Left lung (tissue), 10 donors: ENCODE measurements around the gene CLEC4A. TPM values are rescaled to one million over a fixed set of nuclear protein-coding genes. Genes with fewer than 3 reads are reported as not detected.
A peak's percentile ranks its signal among the peaks of the same experiment; 100 is the strongest.
"Not testable (repeated sequence)": the region's sequence is repeated elsewhere in the genome, so short reads cannot be mapped to it uniquely, and the experiment has no call there.

ENCODE experiments used
- ATAC-seq: fragments of 200-7000 bp; cut with Tn5 transposase; one replicate; pipeline ENCODE4 v1.9.1; 2020; ENCODE audit warnings: moderate library complexity
- DNase-seq, 4 donors: peaks; one replicate each; pipeline ENCODE4 v3.0.0-alpha.2; 2013 to 2020
- H3K27ac ChIP-seq, 2 donors: fragments of 200-600 bp; sonication (generic) in 1 of 2; one replicate each; pipeline versions ENCODE4 v1.5.0 to v1.8.0; 2020 to 2021
- H3K27me3 ChIP-seq, 2 donors: fragments of 200-600 bp; sonication (generic) in 1 of 2; one replicate each; pipeline versions ENCODE4 v1.5.0 to v1.8.0; 2020 to 2021
- H3K36me3 ChIP-seq, 2 donors: fragments of 200-600 bp; sonication (generic) in 1 of 2; one replicate each; pipeline versions ENCODE4 v1.5.0 to v1.8.0; 2020 to 2021
- H3K4me1 ChIP-seq, 2 donors: fragments of 200-600 bp; one replicate each; pipeline ENCODE4 v1.8.0; 2021
- H3K4me3 ChIP-seq, 2 donors: fragments of 200-600 bp; sonication (generic) in 1 of 2; one replicate each; pipeline versions ENCODE4 v1.5.0 to v1.8.0; 2020 to 2021; ENCODE audit warnings: mild to moderate bottlenecking in 1 of 2
- H3K9me3 ChIP-seq, 2 donors: fragments of 200-600 bp; sonication (generic) in 1 of 2; one replicate each; pipeline versions ENCODE4 v1.5.0 to v1.8.0; 2020 to 2021
- intact Hi-C, 2 donors: fragments of 100-400 bp; cut with DNase I; formaldehyde crosslinking; loops; one replicate each; pipeline versions ENCODE4 v1.11.2 to v1.14.2; 2022
- polyA plus RNA-seq, 6 donors: library from polyadenylated mRNA; unstranded; fragments of 120-200 nt; gene quantifications; one replicate each; pipeline ENCODE4 v1.2.1, GENCODE V29; 2013; ENCODE audit not compliant: insufficient read length in 6 of 6
- total RNA-seq, 2 donors: library from RNA; stranded (reverse); fragmentation: NEBNext Ultra II Directional; extraction: Animal tissue kit (Norgen Biotek cat#: 25700); gene quantifications; one replicate each; pipeline ENCODE4 v1.2.1, GENCODE V29; 2021
- TF ChIP-seq, protein P1 (sequence below), 2 donors: fragments of 200-600 bp; sonication (generic) in 1 of 2; IDR thresholded peaks; one replicate each; pipeline versions ENCODE4 v1.5.0 to v1.8.0; 2021; ENCODE audit warnings: antibody characterized with exemption in 2 of 2
- donor health status: DM: no; HTN: yes; CAD: no.
- donor health status: DM: no; HTN: no; CAD: no.

CLEC4A gene
- total and polyA plus RNA-seq, 8 donors = 2.0 to 21.1 (median 3.2) TPM

DNA sequence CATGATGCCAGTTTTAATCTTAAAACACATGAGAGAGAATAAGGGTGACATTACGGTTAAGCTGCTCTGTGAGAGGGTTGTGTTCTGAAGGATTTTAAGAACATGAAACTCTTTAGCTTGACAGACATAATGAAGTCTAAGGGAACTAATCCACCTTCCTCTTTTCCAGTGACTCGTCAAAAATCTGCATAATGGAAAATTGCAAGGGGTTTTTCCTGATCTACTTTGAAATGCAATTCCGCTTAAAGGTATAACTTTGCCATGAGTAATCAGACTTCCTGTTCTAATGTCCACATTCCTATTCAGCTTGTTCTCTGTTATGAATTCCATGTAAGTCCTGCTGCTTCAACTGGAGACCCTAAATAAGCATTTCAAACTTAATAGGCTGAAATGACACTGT is 33.4 kb downstream of the CLEC4A start, which contains the start of gene ZNF705A:
TSS of gene ZNF705A (plus strand) at position 171 of the 400 bp plus-strand sequence. CDS start 15,611 bp downstream, outside the sequence.
- H3K4me3 ChIP-seq = no peak within 1 kb of the TSS
- DNase-seq (peak in 1 of 4 donors; percentile 10), ATAC-seq (peak; percentile 32)
- H3K36me3 ChIP-seq = no peaks in the 10 kb centered on the region
- intact Hi-C loops = no loop called here
- no peaks in the 10 kb centered on the region for H3K27me3 ChIP-seq
- peak within 1 kb of the TSS; percentile 58 to 84 for H3K27ac ChIP-seq
- H3K9me3 ChIP-seq = no peaks in the 10 kb centered on the region
- TF ChIP-seq, protein P1, sequence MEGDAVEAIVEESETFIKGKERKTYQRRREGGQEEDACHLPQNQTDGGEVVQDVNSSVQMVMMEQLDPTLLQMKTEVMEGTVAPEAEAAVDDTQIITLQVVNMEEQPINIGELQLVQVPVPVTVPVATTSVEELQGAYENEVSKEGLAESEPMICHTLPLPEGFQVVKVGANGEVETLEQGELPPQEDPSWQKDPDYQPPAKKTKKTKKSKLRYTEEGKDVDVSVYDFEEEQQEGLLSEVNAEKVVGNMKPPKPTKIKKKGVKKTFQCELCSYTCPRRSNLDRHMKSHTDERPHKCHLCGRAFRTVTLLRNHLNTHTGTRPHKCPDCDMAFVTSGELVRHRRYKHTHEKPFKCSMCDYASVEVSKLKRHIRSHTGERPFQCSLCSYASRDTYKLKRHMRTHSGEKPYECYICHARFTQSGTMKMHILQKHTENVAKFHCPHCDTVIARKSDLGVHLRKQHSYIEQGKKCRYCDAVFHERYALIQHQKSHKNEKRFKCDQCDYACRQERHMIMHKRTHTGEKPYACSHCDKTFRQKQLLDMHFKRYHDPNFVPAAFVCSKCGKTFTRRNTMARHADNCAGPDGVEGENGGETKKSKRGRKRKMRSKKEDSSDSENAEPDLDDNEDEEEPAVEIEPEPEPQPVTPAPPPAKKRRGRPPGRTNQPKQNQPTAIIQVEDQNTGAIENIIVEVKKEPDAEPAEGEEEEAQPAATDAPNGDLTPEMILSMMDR (IDR thresholded peaks at IDR 0.05) = no peak
- peaks cover 0 to 24% of the 10 kb centered on the region in 2 donors for H3K4me1 ChIP-seq

DNA sequence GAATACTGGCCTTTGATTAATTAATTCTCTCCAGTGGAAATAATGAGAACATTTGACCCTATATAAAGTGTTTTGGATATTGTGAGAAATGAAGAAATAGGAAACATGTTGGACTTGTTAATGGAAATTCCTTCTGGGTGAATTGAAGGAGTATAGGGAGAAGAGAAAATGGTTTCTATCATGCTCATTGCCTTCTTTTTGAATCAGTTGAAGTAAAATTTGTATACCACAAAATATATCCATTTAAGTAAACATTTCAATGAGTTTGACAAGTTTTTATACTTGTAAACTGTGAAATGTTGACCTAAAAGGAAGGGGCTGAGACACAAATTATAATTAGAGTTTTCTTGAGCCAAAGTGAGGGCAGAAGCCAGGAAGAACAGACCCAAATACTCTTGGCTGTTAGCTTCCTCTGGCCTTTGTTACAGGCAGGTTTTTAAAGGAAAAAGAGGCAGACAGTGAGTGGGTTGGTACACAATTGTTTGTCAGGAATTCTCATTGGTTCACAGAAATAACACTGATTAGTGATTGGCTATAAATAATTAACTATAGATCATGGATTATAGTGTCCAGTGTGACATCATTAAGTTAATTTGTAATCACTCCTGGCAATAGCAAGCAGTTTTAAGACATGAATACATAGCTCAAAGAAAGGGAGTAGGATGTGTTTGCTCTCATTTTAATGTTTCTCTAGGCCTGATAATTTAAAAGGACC is 34.2 kb downstream of the CLEC4A start:
- Histone ChIP-seq H3K9me3 (no peaks in the 10 kb centered on the region), H3K36me3 (no peaks in the 10 kb centered on the region), H3K27ac (peak overlapping the region; percentile 58 to 84), H3K27me3 (no peaks in the 10 kb centered on the region), H3K4me1 (peaks cover 0 to 24% of the 10 kb centered on the region in 2 donors), H3K4me3 (no peak overlapping the region)
- intact Hi-C loops = no loop called here
- no peak for DNase-seq
- TF ChIP-seq, protein P1 (IDR thresholded peaks at IDR 0.05) = no peak
- ATAC-seq = no peak

DNA sequence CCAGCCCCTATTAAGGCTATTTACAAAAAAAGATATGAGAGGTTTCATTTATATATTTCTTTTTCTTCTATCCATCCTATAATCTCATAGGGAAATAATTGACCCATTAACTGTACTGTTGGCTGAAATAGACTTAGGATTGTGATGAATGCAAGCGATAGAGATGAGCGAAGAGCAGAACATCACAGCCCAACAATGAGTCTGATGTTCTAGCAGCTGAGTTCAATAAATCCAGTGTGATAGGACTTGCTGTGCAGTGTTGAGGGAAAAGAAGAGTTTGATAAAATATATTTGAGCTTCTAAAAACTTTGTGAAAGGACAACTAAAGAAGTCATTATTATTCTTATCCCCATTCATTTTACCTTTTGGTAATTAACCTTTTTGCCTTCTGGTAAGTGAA is 49.5 kb downstream of the CLEC4A start:
- intact Hi-C loops, H3K36me3 ChIP-seq, H3K27ac ChIP-seq, H3K4me3 ChIP-seq, ATAC-seq, H3K9me3 ChIP-seq, DNase-seq, H3K27me3 ChIP-seq, H3K4me1 ChIP-seq: not testable (repeated sequence)

DNA sequence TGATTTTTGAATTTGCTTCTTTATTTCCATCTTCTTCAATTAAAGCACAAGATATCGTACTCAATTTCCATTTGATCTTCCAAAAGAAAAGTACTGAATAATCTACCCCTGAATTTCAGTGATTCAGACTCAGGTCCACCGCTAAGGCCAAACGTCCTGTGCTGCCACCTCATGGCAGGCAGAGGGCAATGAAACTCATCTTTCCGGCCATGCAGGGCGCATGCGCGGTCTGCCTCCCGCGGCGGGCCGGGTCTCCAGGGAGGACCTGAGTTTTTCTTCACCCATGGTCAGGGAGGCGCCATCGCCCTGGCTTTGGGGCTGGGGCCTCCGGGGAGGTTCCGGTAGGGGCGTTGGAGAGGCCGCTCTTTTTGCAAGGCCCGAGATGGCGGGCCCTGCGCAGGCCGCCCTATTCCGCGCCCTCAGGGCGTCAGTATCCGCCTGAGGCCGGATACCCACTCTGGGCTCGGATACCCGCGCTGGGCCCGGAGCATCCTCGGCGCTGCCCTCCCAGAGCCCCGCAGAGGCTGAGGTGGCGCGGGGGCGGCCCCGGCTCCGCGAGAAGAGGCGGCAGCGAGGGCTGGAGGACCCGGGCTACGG is 56.7 kb downstream of the CLEC4A start:
- DNase-seq = peak; percentile 51 to 95 (median 82)
- H3K36me3 ChIP-seq, H3K9me3 ChIP-seq, H3K27me3 ChIP-seq, intact Hi-C loops, H3K4me1 ChIP-seq: not testable (repeated sequence)
- peak overlapping the region; percentile 60 to 64 for H3K4me3 ChIP-seq
- peak overlapping the region; percentile 75 for H3K27ac ChIP-seq
- ATAC-seq = peak; percentile 50
- TF ChIP-seq, protein P1 (IDR thresholded peaks at IDR 0.05) = peak; percentile 51 to 81

DNA sequence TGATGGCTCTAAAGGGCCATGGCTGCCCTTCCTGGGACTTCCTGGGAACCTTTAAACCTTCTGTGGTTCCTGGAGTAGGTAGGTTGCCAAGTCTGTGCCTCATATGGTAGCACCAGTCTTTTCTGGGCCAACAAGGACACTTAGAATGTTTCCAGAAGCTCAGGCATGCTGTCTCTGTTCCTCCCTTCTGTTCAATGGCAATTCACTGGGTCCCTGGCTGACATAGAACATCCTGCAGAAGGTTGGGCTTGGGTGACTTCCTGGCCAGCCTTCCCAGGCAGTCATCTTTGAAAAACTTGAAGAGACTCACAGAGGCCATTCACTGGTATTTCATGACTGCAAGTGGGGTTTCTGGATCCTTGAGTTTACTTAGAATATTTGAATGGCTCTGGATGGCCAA is 57.9 kb downstream of the CLEC4A start:
- H3K9me3 ChIP-seq, H3K4me1 ChIP-seq, H3K27me3 ChIP-seq, ATAC-seq, DNase-seq, intact Hi-C loops, H3K4me3 ChIP-seq, H3K27ac ChIP-seq, H3K36me3 ChIP-seq: not testable (repeated sequence)

DNA sequence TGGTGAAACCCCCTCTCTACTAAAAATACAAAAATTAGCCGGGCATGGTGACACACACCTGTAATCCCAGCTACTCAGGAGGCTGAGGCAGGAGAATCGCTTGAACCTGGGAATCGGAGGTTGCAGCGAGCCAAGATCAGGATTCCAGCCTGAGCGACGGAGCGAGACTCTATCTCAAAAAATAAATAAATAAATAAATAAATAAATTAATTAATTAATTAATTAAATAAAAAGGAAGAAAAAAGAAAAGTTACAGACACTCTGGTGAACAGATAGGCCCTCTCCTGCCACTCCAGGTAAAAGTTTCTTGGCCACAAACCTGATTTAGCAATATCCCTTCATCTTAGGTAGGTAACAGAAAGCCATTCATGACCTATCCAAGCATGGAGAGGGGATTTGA is 59.5 kb downstream of the CLEC4A start:
- H3K27ac ChIP-seq, ATAC-seq, H3K9me3 ChIP-seq, H3K4me1 ChIP-seq, H3K27me3 ChIP-seq, H3K36me3 ChIP-seq, DNase-seq, intact Hi-C loops, H3K4me3 ChIP-seq: not testable (repeated sequence)

DNA sequence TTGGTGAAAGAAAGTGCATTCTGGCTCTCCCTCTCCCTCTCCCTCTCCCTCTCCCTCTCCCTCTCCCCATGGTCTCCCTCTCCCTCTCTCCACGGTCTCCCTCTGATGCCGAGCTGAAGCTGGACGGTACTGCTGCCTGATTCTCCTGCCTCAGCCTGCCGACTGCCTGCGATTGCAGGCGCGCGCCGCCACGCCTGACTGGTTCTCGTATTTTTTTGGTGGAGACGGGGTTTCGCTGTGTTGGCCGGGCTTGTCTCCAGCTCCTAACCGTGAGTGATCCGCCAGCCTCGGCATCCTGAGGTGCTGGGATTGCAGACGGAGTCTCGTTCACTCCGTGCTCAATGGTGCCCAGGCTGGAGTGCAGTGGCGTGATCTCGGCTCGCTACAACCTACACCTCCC is 59.9 kb downstream of the CLEC4A start:
- H3K36me3 ChIP-seq, H3K27ac ChIP-seq, intact Hi-C loops, H3K4me3 ChIP-seq, H3K27me3 ChIP-seq, ATAC-seq, H3K4me1 ChIP-seq, H3K9me3 ChIP-seq: not testable (repeated sequence)
- peak in 1 of 4 donors; percentile 17 for DNase-seq

DNA sequence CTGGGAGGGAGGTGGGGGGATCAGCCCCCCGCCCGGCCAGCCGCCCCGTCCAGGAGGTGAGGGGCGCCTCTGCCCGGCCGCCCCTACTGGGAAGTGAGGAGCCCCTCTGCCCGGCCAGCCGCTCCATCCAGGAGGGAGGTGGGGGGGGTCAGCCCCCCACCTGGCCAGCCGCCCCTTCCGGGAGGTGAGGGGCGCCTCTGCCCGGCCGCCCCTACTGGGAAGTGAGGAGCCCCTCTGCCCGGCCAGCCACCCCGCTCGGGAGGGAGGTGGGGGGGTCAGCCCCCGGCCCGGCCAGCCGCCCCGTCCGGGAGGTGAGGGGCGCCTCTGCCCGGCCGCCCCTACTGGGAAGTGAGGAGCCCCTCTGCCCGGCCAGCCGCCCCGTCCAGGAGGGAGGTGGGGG is 60.8 kb downstream of the CLEC4A start:
- H3K9me3 ChIP-seq, H3K27ac ChIP-seq, H3K4me3 ChIP-seq, H3K27me3 ChIP-seq, intact Hi-C loops, H3K4me1 ChIP-seq, ATAC-seq, H3K36me3 ChIP-seq: not testable (repeated sequence)
- peak in 1 of 4 donors; percentile 76 for DNase-seq

DNA sequence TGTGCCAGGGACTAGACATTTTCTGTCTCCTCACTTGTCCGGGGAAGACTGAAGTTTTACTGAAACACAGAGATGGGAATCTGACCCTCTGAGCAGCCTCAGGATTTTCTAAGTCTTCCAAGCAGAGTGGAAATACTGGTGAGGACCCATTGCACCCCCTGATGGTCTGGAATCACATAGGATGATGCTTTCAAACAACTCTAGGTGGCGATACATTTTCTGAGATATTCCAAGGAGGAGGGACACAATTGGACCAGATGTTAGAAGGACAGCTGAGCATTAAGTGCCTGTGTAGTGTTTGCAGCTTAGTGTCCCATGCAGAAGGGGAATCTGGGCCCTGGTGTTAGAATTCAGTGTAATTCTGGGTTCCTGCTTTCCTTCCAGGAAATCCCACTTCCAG is 64.7 kb downstream of the CLEC4A start:
- ATAC-seq, H3K36me3 ChIP-seq, H3K4me1 ChIP-seq, H3K27ac ChIP-seq, H3K27me3 ChIP-seq, intact Hi-C loops, DNase-seq, H3K4me3 ChIP-seq, H3K9me3 ChIP-seq: not testable (repeated sequence)
